Fibroblast of pulmonary artery (primary cell): ENCODE measurements around the gene RIMS1.

Experiments used
- DNase-seq: peaks from one replicate; pipeline ENCODE4 v3.0.0-alpha.2; 2010; ENCODE audit warnings: low read depth
- H3K4me3 ChIP-seq: replicated peaks from 2 replicates; pipeline ENCODE4 v1.5.1; 2011; ENCODE audit warnings: low read depth, mild to moderate bottlenecking, control low read depth, low read length, moderate library complexity
- CTCF ChIP-seq: IDR thresholded peaks from 2 replicates; pipeline ENCODE4 v1.5.1; 2011; ENCODE audit warnings: mild to moderate bottlenecking, control low read depth, low read length, inconsistent platforms; ENCODE audit errors: missing control alignments

The RIMS1 gene

GRCh38 chr6:72081871-72082270 is 195.5 kb downstream of the RIMS1 start:
- H3K4me3 ChIP-seq: no peak overlapping the region
- no peak for TF ChIP-seq CTCF
- no peak for DNase-seq

GRCh38 chr6:72083976-72084375 is 197.6 kb downstream of the RIMS1 start:
- no peak overlapping the region for H3K4me3 ChIP-seq
- no peak for DNase-seq
- no peak for TF ChIP-seq CTCF

- H3K4me3 ChIP-seq: no peak overlapping the region
- peak; percentile 44 for DNase-seq
- TF ChIP-seq CTCF: peak; percentile 41
These were observed 198.7 kb downstream of the RIMS1 start for GRCh38 chr6:72084992-72085569.

GRCh38 chr6:72094506-72094905 is 208.2 kb downstream of the RIMS1 start:
- no peak overlapping the region for H3K4me3 ChIP-seq
- no peak for TF ChIP-seq CTCF
- peak; percentile 1 for DNase-seq

- H3K4me3 ChIP-seq: no peak overlapping the region
- TF ChIP-seq CTCF: no peak
- DNase-seq: no peak
These were observed 216.2 kb downstream of the RIMS1 start for GRCh38 chr6:72102561-72102960.

- no peak for TF ChIP-seq CTCF
These were observed 225.3 kb downstream of the RIMS1 start for GRCh38 chr6:72111611-72112010.

GRCh38 chr6:72130327-72130726 is 244.0 kb downstream of the RIMS1 start:
- H3K4me3 ChIP-seq: no peak overlapping the region
- no peak for TF ChIP-seq CTCF
- DNase-seq: no peak

More at GRCh38 chr6:72111611-72112010, 225.3 kb downstream of the RIMS1 start:
- H3K4me3 ChIP-seq: no peak overlapping the region
- DNase-seq: no peak
